Measurements from ENCODE around the gene ENPP6. TPM values are rescaled to one million over a fixed set of nuclear protein-coding genes. Genes with fewer than 3 reads are reported as not detected.

ENPP6 gene
- total RNA-seq, 4 donors from 2014 or later, result 0.45 TPM; not detected in 3

DNA sequence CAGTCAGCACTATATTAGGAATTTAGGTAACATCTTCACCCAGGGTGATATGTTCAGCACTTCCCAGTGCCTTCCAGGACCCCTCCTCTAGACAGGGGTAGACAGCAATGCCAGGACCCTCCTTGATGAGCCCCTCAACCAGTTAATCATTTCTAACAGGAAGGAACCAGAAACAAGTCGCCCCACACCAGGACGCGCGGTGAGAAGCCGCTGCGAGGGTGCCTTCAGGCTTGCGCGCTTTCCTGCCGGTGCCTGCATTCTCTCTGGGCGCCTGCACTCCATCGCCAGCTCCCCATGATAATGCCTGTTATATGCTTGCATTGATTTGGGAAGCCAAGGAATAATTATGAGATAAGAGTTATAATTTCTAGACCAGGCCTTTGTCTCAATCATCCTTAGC, 116.0 kb downstream of the ENPP6 start:
- Histone ChIP-seq H3K27ac (no peak overlapping the region), H3K36me3 (no peaks in the 10 kb centered on the region), H3K27me3 (no peaks in the 10 kb centered on the region), H3K4me3 (replicated peaks in 1 of 3) (no peak overlapping the region), H3K9me3 (no peaks in the 10 kb centered on the region), H3K4me1 (peaks cover 0 to 11% of the 10 kb centered on the region in 2 donors)
- intact Hi-C loops (cut with DNase I), result no loop called here
- no peak for DNase-seq
- 95 to 96% methylated on average over 11 of the region's 11 CpGs for WGBS, 2 donors
- no peak for TF ChIP-seq POLR2A (IDR thresholded peaks at IDR 0.05)
- TF ChIP-seq, protein P1, sequence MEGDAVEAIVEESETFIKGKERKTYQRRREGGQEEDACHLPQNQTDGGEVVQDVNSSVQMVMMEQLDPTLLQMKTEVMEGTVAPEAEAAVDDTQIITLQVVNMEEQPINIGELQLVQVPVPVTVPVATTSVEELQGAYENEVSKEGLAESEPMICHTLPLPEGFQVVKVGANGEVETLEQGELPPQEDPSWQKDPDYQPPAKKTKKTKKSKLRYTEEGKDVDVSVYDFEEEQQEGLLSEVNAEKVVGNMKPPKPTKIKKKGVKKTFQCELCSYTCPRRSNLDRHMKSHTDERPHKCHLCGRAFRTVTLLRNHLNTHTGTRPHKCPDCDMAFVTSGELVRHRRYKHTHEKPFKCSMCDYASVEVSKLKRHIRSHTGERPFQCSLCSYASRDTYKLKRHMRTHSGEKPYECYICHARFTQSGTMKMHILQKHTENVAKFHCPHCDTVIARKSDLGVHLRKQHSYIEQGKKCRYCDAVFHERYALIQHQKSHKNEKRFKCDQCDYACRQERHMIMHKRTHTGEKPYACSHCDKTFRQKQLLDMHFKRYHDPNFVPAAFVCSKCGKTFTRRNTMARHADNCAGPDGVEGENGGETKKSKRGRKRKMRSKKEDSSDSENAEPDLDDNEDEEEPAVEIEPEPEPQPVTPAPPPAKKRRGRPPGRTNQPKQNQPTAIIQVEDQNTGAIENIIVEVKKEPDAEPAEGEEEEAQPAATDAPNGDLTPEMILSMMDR (IDR thresholded peaks at IDR 0.05), result no peak

DNA sequence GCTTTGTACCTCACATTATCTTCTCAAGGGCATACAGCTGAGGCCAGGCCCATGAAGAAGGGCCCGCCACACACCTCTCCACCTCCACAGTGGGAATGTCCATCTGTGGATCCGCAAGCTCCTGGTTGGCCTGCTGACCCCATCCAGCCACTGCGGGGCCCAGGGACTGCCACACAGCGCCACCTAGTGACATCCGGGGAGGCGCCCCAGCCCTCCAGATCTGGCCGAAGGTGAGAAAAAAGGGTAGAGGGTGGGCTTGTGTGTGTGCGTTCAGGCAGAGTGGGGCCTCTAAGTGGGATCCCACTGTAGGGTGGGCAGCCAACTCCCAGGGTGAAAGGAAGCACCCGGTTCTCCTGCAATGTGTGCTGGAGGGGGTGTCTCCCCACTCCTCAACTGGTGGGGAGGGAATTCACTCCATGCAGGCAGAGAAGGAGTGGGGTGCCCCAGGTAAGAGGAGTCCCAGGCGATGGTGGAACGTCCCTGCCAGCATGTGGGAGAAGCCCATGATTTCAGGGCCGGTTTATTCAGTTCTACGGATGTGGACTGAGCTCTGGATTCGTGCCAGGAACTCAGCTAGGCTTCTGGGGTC, 117.3 kb downstream of the ENPP6 start:
- Histone ChIP-seq H3K27ac (no peak overlapping the region), H3K36me3 (no peaks in the 10 kb centered on the region), H3K9me3 (no peaks in the 10 kb centered on the region), H3K4me3 (replicated peaks in 1 of 3) (no peak overlapping the region), H3K27me3 (no peaks in the 10 kb centered on the region), H3K4me1 (peaks cover 0 to 11% of the 10 kb centered on the region in 2 donors)
- TF ChIP-seq POLR2A (IDR thresholded peaks at IDR 0.05), result no peak
- TF ChIP-seq, protein P1 (IDR thresholded peaks at IDR 0.05), result peak in 4 of 6 experiments; percentile 10 to 63 (median 51)
- DNase-seq, result peak; percentile 47 to 48
- WGBS, 2 donors, result 44 to 60% methylated on average over 14 of the region's 14 CpGs
- intact Hi-C loops (cut with DNase I), result no loop called here

DNA sequence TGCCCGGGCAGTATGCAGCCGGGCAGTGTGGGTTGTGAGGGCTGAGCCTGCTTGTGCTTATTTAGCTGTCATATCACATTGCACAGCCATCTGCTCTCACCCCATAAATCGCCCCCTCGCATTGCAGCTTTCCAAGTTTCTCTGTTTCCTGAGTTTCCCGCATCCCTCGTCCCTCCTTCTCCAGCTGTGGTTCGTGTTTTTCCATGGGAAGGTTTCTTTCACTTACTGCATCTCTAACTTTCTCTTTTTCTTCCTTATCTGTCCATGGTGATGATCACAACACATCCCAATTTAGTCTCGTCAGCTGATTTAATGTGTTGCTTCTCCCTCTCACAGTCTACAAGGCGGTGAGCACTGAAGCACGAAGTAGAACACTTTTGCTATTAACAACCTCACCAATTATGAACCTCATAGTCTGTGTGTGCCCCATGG, 118.1 kb downstream of the ENPP6 start:
- H3K9me3 ChIP-seq, result no peaks in the 10 kb centered on the region
- intact Hi-C loops (cut with DNase I), result no loop called here
- H3K27ac ChIP-seq, result no peak overlapping the region
- no peaks in the 10 kb centered on the region for H3K27me3 ChIP-seq
- TF ChIP-seq POLR2A (IDR thresholded peaks at IDR 0.05), result no peak
- TF ChIP-seq, protein P1 (IDR thresholded peaks at IDR 0.05), result no peak
- DNase-seq, result no peak
- 74 to 80% methylated on average over 10 of the region's 10 CpGs for WGBS, 2 donors
- H3K4me3 ChIP-seq (replicated peaks in 1 of 3), result no peak overlapping the region
- H3K36me3 ChIP-seq, result no peaks in the 10 kb centered on the region
- peaks cover 0 to 5% of the 10 kb centered on the region in 2 donors for H3K4me1 ChIP-seq

DNA sequence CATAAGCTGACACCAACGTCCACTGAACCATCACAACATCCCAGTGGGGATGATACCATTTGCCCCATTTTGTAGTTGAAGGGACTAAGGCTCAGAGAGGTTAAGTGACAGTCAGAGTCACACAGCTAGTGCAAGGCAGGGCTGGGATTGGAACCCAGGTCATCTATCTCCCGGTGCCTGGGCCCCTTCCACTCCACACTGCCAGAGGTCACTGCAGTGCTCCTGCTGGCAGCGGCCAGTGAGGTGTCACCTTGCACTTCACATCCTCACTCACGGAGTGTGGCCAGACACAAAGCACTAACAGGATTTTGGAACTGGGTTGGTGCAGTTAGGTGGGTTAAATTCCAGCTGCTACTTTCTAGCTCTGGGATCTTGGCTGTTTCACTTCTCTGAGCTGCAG, 118.7 kb downstream of the ENPP6 start:
- DNase-seq, result no peak
- H3K9me3 ChIP-seq, result no peaks in the 10 kb centered on the region
- no peaks in the 10 kb centered on the region for H3K27me3 ChIP-seq
- no peaks in the 10 kb centered on the region for H3K36me3 ChIP-seq
- H3K4me1 ChIP-seq, result no peaks in the 10 kb centered on the region
- 72 to 89% methylated on average over 3 to 4 of the region's 4 CpGs for WGBS, 2 donors
- TF ChIP-seq, protein P1 (IDR thresholded peaks at IDR 0.05), result no peak
- no peak for TF ChIP-seq POLR2A (IDR thresholded peaks at IDR 0.05)
- H3K4me3 ChIP-seq (replicated peaks in 1 of 3), result no peak overlapping the region
- H3K27ac ChIP-seq, result no peak overlapping the region
- intact Hi-C loops (cut with DNase I), result no loop called here

DNA sequence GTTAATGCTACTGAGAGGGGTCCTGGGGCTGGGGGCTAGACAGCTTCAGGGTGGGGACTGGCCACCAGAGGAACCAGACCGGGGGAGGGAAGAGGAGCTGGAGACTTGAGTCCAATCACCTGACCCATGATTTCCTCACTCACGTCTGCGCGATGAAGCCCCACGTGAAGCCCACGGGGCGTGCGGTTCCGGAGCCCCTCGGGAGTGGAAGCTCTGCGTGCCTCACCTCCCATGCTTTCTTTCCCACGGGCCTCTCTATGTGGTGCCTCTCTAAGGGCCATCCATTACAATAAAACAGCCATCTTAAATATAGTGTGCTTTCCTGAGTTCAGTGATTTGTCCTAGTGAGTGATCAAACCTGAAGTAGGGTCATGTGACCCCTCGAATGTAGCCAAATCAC, 119.9 kb downstream of the ENPP6 start:
- TF ChIP-seq, protein P1 (IDR thresholded peaks at IDR 0.05), result no peak
- no peak for TF ChIP-seq POLR2A (IDR thresholded peaks at IDR 0.05)
- no peaks in the 10 kb centered on the region for H3K27me3 ChIP-seq
- intact Hi-C loops (cut with DNase I), result no loop called here
- DNase-seq, result no peak
- H3K4me1 ChIP-seq, result no peaks in the 10 kb centered on the region
- 89 to 93% methylated on average over 13 of the region's 13 CpGs for WGBS, 2 donors
- no peaks in the 10 kb centered on the region for H3K9me3 ChIP-seq
- no peak overlapping the region for H3K27ac ChIP-seq
- no peak overlapping the region for H3K4me3 ChIP-seq (replicated peaks in 1 of 3)
- H3K36me3 ChIP-seq, result no peaks in the 10 kb centered on the region
